ENCODE measurements around the gene KLRK1.
"Not testable (repeated sequence)": the region's sequence is repeated elsewhere in the genome, so short reads cannot be mapped to it uniquely, and the experiment has no call there.

The KLRK1 gene

GRCh38 chr12:10388624-10389413, 1.0 kb downstream of the KLRK1 start:
- no peak for DNase-seq

- not testable (repeated sequence) for DNase-seq
These were observed 2.3 kb downstream of the KLRK1 start for GRCh38 chr12:10387498-10387897.

- DNase-seq = no peak
These were observed 3.0 kb downstream of the KLRK1 start for GRCh38 chr12:10386857-10387256.

- DNase-seq = no peak
These were observed 4.7 kb downstream of the KLRK1 start for GRCh38 chr12:10385166-10385613.

GRCh38 chr12:10384191-10384590, 5.7 kb downstream of the KLRK1 start:
- DNase-seq = no peak

- DNase-seq = no peak
These were observed 7.8 kb downstream of the KLRK1 start for GRCh38 chr12:10381928-10382628.

GRCh38 chr12:10378737-10379136, 11.1 kb downstream of the KLRK1 start:
- DNase-seq = not testable (repeated sequence)

GRCh38 chr12:10374624-10375018, 15.2 kb downstream of the KLRK1 start:
- DNase-seq = no peak

- DNase-seq = no peak
These were observed 17.3 kb downstream of the KLRK1 start for GRCh38 chr12:10372559-10372958.

- not testable (repeated sequence) for DNase-seq
These were observed 17.8 kb downstream of the KLRK1 start for GRCh38 chr12:10371893-10372535.

- DNase-seq = no peak
These were observed 20.1 kb downstream of the KLRK1 start for GRCh38 chr12:10369557-10370415.

GRCh38 chr12:10368206-10369171, 21.4 kb downstream of the KLRK1 start:
- DNase-seq = peak in 1 of 2 donors; percentile 33

- DNase-seq = not testable (repeated sequence)
These were observed 22.1 kb downstream of the KLRK1 start for GRCh38 chr12:10367714-10368113.

- DNase-seq = peak in 1 of 2 donors; percentile 52
These were observed 23.0 kb downstream of the KLRK1 start for GRCh38 chr12:10366875-10367274.

GRCh38 chr12:10365696-10366405, 24.0 kb downstream of the KLRK1 start:
- peak in 1 of 2 donors; percentile 69 for DNase-seq

GRCh38 chr12:10364815-10365622, 24.8 kb downstream of the KLRK1 start:
- DNase-seq = peak; percentile 64 to 82

- DNase-seq = peak; percentile 70 to 82
These were observed 25.7 kb downstream of the KLRK1 start for GRCh38 chr12:10363914-10364814.

GRCh38 chr12:10363658-10363913, 26.3 kb downstream of the KLRK1 start:
- no peak for DNase-seq

Measured in hippocampal formation (tissue), 2 donors.